Embryonic facial prominence (tissue), 1 donor: ENCODE measurements around the gene RAB39A.
A peak's percentile ranks its signal among the peaks of the same experiment; 100 is the strongest.

Experiments used
- DNase-seq: peaks from one replicate; pipeline ENCODE4 v3.0.0-alpha.2; 2016; ENCODE audit errors: extremely low spot score

Gene RAB39A

GRCh38 chr11:107962181-107962580 lies 33.9 kb downstream of the RAB39A start:
- no peak for DNase-seq

GRCh38 chr11:107963091-107963490 lies 34.8 kb downstream of the RAB39A start:
- DNase-seq = no peak

- DNase-seq = no peak
Measured at GRCh38 chr11:107969219-107969618, 41.0 kb downstream of the RAB39A start.

- DNase-seq = no peak
Measured at GRCh38 chr11:107970049-107970448, 41.8 kb downstream of the RAB39A start.

- DNase-seq = no peak
Measured at GRCh38 chr11:107973641-107974040, 45.4 kb downstream of the RAB39A start.

- no peak for DNase-seq
Measured at GRCh38 chr11:107988397-107989158, 60.3 kb downstream of the RAB39A start.

- no peak for DNase-seq
Measured at GRCh38 chr11:107991868-107992414, 63.7 kb downstream of the RAB39A start.

GRCh38 chr11:107996006-107996776 lies 67.9 kb downstream of the RAB39A start:
- no peak for DNase-seq

- no peak for DNase-seq
Measured at GRCh38 chr11:107998761-107999160, 70.5 kb downstream of the RAB39A start.

- no peak for DNase-seq
Measured at GRCh38 chr11:107999759-108000455, 71.7 kb downstream of the RAB39A start.

- no peak for DNase-seq
Measured at GRCh38 chr11:108002476-108002875, 74.2 kb downstream of the RAB39A start.

GRCh38 chr11:108003623-108004022 lies 75.4 kb downstream of the RAB39A start:
- DNase-seq = no peak

- DNase-seq = no peak
Measured at GRCh38 chr11:108007819-108008218, 79.6 kb downstream of the RAB39A start.

- DNase-seq = peak; percentile 65
Measured at GRCh38 chr11:108008656-108009496, 80.6 kb downstream of the RAB39A start, which contains the start of gene CUL5. TSS of gene CUL5 (plus strand) at chr11:108008898. CDS start at chr11:108009349, 451 bp downstream.

- no peak for DNase-seq
Measured at GRCh38 chr11:108009497-108010370, 81.5 kb downstream of the RAB39A start.

GRCh38 chr11:108012139-108012725 lies 84.0 kb downstream of the RAB39A start:
- no peak for DNase-seq
